GM12872 (cell line): ENCODE results near the gene CSTF3.

Experiments used
- CTCF ChIP-seq: IDR thresholded peaks from 3 replicates; pipeline ENCODE4 v1.5.1; 2011; ENCODE audit warnings: low read depth, mild to moderate bottlenecking, low read length, moderate library complexity; ENCODE audit not compliant: insufficient read depth

Gene CSTF3

DNA sequence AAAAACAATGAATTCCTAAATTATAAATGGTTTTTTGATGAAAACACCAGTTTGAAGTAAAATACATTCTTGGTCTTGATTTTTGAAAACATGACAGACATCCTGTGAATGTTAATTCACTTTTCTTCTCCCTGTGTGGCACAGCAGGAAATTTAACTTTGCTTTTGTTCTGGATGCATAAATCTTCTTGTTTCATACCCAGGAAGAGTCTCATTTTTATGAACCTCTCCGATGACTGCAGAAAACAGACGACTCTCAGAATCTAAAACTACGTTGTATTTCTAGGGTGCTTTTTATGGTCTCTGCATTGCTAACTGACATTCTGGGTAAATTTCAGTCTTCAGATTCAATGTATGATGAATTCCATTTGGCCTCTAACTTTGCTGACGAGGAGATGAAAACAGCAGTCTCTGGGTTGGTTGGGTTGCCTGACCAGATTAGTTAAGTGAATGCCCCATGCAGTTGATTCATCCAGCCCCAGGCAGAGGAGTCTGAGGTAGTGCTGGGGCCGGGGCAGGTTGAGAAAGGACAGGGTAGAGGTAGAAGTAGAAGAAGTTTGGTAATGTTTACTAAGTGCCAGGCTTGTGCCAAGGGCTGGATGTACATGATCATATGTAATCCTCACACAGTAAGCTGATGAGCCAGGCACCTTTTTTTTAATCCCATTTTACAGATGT, 101.8 kb downstream of the CSTF3 start:
- TF ChIP-seq CTCF = no peak

GRCh38 chr11:33057284-33057683, 104.0 kb downstream of the CSTF3 start:
- no peak for TF ChIP-seq CTCF

DNA sequence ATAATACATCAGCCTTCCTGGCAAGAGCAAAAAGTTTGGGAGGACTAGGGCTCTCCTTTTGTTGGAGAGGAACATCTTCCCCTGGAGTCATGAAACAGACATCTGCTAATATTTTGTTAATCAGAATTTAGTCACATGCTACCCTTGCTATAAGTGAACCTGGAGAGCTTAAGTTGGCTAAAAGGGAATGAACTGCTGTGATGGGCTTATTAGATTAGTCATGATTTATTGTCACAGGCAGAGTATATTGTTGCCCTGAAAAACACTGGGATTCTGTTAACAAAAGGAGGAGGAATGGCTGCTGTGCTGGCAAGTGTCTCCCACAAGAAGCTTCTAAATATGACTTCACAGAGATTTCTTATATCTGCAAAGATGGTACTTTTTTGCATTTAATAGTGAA, 105.9 kb downstream of the CSTF3 start:
- TF ChIP-seq CTCF = no peak

GRCh38 chr11:33052231-33052630, 109.0 kb downstream of the CSTF3 start:
- no peak for TF ChIP-seq CTCF

DNA sequence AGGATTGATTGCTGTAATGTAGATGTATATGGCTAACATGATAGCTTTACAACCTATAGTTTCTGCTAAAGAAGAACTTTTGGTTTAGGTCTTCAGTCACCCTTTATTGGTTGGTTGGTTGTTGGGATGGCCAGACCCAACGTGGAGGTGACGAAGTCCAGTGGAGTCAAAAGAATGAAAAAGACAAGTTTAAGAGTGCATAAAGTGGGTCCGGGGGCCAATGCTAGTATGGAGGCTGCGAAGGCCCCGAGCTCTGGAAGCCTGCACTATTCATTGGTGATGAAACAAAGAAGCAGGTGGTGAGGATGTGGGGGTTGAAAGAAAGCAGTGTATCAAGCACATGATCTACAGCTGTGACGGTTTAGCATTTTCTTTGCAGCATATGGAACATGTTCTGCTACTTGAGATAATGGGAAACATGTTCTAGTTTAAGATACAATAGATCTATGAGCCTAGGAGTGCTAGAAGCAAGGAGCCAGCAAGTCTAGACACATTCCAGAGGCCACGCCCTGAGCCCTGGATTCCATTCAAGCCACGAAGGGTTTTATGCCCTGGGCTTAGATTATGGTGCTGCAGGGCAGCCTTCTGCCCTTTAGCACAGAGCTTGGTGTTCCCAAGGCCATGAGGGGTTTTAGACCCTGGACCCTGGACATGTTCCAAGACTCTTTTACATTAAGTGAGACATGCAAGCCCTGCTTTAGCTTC, 115.6 kb downstream of the CSTF3 start:
- no peak for TF ChIP-seq CTCF

DNA sequence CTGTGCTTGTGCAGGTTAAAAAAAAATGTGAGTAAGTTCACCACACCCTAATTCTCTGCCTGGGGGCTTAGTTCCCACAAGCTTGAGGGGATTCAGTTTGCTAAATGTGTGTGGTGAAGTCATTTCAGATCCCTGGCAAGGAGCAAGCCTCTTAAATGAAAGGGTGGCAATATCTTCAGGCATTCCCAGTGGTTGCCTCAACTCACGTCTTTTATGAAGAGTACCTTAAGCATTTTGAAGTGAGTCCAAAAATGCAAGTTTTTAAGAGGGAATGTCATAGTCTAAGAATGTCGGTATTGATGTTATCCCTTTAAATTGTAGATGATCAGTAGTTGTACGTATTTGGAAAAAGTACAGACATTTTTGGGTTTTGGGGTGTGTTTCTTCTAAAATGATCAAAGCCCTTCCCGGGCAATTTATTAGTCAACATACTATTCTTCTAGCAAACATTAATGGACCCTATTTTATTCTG, 117.0 kb downstream of the CSTF3 start:
- TF ChIP-seq CTCF = no peak

GRCh38 chr11:33043221-33043830, 118.0 kb downstream of the CSTF3 start:
- no peak for TF ChIP-seq CTCF
